Bronchial epithelial cell (primary cell): Measurements from ENCODE around the gene TMEM170A. TPM values are rescaled to one million over a fixed set of nuclear protein-coding genes. Genes with fewer than 3 reads are reported as not detected.
A peak's percentile ranks its signal among the peaks of the same experiment; 100 is the strongest.

Experiments used
- DNase-seq: peaks from one replicate; pipeline ENCODE4 v3.0.0-alpha.2; 2010; ENCODE audit warnings: low read depth
- FAIRE-seq: peaks from 2 replicates; lab custom pipeline; 2011; peaks lifted over from hg19 to GRCh38; lab: Jason Lieb, UNC
- H3K27me3 ChIP-seq: 2 replicates; pipeline ENCODE4 v1.5.1; 2011; ENCODE audit warnings: low read length; ENCODE audit not compliant: control insufficient read depth, insufficient read depth
- H3K36me3 ChIP-seq: 2 replicates; pipeline ENCODE4 v1.5.1; 2011; ENCODE audit warnings: low read length; ENCODE audit not compliant: control insufficient read depth, insufficient read depth
- H3K4me3 ChIP-seq: 2 replicates; pipeline ENCODE4 v1.5.1; 2011; ENCODE audit warnings: mild to moderate bottlenecking, low read depth, low read length, control low read depth
- total RNA-seq: library from RNA; depleted of rRNA; stranded (reverse); fragments of >200 nt; gene quantifications from 2 replicates; pipeline ENCODE4 v1.2.1, GENCODE V29; 2014
- TF ChIP-seq, protein P1 (sequence below): IDR thresholded peaks from 2 replicates; pipeline ENCODE4 v1.5.1; 2011; ENCODE audit warnings: mild to moderate bottlenecking, moderate library complexity, low read length, control low read depth, inconsistent platforms; ENCODE audit not compliant: insufficient read depth, severe bottlenecking

TMEM170A gene
- total RNA-seq, 1 donor from 2014 or later: 33.2 TPM

DNA sequence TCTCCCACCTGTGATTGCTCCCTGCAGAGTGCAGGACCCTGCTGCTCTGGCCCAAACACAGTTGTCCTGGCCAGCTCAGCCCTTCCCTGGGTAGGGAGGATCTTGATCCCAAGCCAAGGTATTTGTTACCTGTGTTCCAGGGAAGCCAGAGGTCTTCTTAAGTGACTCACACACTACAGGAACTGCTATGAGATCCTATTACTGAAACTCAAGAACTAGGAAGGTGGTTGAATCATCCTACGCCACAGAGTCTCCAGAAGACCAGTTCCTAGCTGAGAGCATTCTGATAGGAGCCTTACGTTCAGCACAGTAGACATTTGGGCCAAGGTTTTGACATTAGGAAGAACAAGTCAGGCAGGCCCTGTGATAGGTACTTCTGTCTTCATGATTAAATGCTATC, 18.7 kb upstream of the TMEM170A start:
- Histone ChIP-seq H3K36me3 (no peaks in the 10 kb centered on the region), H3K27me3 (no peaks in the 10 kb centered on the region), H3K4me3 (no peak overlapping the region)
- TF ChIP-seq, protein P1, sequence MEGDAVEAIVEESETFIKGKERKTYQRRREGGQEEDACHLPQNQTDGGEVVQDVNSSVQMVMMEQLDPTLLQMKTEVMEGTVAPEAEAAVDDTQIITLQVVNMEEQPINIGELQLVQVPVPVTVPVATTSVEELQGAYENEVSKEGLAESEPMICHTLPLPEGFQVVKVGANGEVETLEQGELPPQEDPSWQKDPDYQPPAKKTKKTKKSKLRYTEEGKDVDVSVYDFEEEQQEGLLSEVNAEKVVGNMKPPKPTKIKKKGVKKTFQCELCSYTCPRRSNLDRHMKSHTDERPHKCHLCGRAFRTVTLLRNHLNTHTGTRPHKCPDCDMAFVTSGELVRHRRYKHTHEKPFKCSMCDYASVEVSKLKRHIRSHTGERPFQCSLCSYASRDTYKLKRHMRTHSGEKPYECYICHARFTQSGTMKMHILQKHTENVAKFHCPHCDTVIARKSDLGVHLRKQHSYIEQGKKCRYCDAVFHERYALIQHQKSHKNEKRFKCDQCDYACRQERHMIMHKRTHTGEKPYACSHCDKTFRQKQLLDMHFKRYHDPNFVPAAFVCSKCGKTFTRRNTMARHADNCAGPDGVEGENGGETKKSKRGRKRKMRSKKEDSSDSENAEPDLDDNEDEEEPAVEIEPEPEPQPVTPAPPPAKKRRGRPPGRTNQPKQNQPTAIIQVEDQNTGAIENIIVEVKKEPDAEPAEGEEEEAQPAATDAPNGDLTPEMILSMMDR: no peak
- FAIRE-seq (peak; percentile 82), DNase-seq (peak; percentile 100)

DNA sequence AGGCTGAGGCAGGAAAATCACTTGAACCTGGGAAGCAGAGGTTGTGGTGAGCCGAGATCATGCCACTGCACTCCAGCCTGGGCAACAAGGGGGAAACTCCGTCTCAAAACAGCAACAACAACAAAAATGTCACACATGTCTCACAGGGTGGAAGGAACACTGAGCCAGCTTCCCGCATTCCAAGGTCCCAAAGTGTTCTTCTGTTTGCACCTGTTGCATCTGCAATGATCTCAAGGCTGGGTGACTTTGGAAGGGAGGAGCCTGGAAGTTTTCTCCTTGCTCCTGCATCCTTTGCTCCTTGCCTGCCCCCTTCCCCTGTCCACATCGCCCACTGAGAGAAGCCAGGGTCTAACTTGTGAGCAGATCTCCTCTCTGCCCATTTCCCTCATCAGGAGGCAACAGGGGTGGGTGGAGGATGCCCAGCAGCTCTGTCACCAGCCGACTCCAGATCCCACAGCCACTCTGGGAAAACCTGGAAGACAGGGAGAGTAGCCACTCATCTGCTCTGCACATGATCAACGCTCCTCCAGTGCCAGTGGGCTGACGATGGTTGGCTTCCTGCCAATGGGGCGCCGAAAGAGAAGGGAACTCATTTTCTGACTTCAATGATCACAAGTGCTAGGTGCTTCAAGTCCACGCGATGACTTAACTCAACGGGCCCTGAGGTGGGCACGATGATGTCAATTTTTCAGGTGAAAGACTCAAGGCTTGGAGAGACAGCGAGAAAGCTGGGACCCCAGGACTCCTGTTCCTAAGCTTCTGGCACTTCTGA, 18.1 kb upstream of the TMEM170A start:
- DNase-seq (no peak), FAIRE-seq (no peak)
- H3K36me3 ChIP-seq: no peaks in the 10 kb centered on the region
- TF ChIP-seq, protein P1: no peak
- H3K4me3 ChIP-seq: no peak overlapping the region
- H3K27me3 ChIP-seq: no peaks in the 10 kb centered on the region

DNA sequence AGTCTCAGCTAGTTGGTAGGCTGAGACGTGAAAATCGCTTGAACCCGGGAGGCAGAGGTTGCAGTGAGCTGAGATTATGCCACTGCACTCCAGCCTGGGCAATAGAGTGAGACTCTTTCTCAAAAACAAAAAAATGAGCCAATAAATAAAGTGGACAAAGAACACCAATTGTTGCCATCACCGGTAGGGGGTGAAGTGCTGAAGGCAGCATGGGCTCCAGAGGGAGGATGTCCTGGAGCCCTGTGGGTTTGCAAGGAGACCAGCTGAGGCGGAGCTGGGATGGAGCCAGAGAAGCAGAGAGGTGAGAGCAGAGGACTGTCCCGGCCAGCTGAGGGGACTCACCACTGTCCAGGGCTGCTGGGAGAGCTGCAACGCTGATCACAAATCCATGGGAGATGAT, 17.0 kb upstream of the TMEM170A start:
- DNase-seq: no peak
- TF ChIP-seq, protein P1: no peak
- FAIRE-seq: no peak
- H3K27me3 ChIP-seq: no peaks in the 10 kb centered on the region
- H3K4me3 ChIP-seq: no peak overlapping the region
- H3K36me3 ChIP-seq: no peaks in the 10 kb centered on the region

DNA sequence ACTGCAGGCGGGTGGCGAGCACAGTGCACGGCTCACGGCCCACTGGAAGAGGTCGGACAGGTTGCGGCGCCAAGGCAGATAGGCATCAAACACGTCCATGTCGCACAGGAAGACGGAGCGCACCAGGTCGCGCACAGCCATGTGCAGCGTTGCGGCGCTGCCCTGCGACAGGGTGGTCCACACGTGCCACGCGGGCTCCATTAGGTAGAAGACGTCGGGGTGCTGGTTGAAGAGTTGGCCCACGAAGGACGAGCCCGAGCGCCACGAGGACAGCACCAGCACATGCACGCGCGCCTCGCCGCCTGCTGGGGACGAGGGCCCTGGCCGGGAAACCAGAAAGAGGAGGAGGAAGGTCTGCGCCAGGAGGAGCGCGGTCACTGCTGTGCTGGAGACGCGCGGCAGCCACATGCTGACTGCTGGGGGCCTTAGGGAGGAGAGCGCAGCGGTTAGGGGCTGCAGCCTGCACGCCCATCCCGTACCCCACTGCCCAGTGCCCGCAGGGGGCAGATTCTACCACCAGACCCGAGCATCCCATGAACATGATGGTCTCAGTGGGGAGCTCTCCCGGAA, 15.0 kb upstream of the TMEM170A start:
- Histone ChIP-seq H3K27me3 (no peaks in the 10 kb centered on the region), H3K4me3 (no peak overlapping the region), H3K36me3 (no peaks in the 10 kb centered on the region)
- DNase-seq (no peak), FAIRE-seq (no peak)
- TF ChIP-seq, protein P1: no peak

DNA sequence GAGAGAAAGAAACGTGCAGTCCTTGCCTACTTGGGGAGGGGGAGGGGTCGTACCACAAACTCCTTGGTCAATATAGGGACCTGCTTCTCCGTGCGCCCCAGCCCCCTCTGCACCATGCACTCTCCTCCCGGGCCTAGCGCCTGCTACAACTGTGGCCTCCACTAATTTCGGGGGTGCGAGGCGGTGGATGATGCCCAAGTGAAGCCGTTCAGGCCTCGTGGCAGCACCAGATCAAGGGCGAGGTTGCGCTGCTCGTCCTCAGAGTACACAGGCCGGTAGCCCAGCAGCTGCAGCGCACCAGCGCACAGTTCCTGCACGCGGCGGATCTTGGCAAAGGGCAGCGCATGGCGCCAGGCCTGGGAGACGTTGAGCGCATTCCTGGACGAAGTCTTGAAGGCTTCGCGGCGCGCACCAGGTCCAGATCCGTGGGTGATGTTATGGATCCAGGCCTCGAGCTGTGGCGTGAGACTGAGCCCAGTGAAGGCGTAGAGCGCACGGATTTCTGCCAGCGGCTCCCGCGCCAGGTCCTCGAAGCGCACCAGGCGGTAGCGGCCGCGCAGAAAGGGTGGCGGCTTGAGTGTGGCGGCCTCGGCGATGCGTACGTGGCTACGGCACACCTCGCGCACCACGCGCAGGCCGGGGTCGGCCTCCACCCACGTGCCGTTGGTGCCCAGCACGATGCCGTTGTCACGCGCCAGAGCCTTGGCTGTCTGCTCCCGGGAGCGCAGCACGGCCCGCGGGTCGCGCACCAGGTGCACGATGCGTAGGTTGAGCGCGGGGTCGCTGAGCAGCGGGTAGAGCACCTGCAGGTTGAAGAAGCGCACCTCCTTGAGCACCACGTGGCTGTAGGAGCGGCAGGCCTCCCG, 14.2 kb upstream of the TMEM170A start:
- H3K36me3 ChIP-seq: no peaks in the 10 kb centered on the region
- no peak overlapping the region for H3K4me3 ChIP-seq
- no peak for FAIRE-seq
- no peak for DNase-seq
- TF ChIP-seq, protein P1: no peak
- no peaks in the 10 kb centered on the region for H3K27me3 ChIP-seq
